ENCODE results near the gene CPNE8. TPM values are rescaled to one million over a fixed set of nuclear protein-coding genes. Genes with fewer than 3 reads are reported as not detected.

The CPNE8 gene
- total and polyA plus RNA-seq, 4 donors, result 5.8 to 40.2 (median 20.3) TPM

- Histone ChIP-seq H3K9me3 (ENCODE audit: control insufficient read depth, low read length) (no peaks in the 10 kb centered on the region), H3K4me1 (ENCODE audit: control insufficient read depth in 1 of 2, insufficient read depth in 2 of 2, low read length in 2 of 2) (no peaks in the 10 kb centered on the region), H3K4me3 (ENCODE audit: low read length in 2 of 2) (peak overlapping the region; percentile 34 to 42), H3K27me3 (ENCODE audit: control insufficient read depth in 1 of 2, insufficient read depth in 2 of 2, low read length in 1 of 2) (no peaks in the 10 kb centered on the region), H3K27ac (ENCODE audit: low read depth in 1 of 2, low read length in 2 of 2) (peak overlapping the region; percentile 33 to 70), H3K36me3 (ENCODE audit: control insufficient read depth in 1 of 2, insufficient read depth in 2 of 2, low read length in 1 of 2) (no peaks in the 10 kb centered on the region)
- WGBS, 2 donors, result 18 to 20% methylated on average over 49 of the region's 49 CpGs
- intact Hi-C loops (cut with DNase I), result no loop called here
- ATAC-seq (ENCODE audit: low FRiP score) (peak; percentile 88), DNase-seq (peak; percentile 95)
These were observed 583 bp downstream of the CPNE8 start for GRCh38 chr12:38904537-38905479.

DNA sequence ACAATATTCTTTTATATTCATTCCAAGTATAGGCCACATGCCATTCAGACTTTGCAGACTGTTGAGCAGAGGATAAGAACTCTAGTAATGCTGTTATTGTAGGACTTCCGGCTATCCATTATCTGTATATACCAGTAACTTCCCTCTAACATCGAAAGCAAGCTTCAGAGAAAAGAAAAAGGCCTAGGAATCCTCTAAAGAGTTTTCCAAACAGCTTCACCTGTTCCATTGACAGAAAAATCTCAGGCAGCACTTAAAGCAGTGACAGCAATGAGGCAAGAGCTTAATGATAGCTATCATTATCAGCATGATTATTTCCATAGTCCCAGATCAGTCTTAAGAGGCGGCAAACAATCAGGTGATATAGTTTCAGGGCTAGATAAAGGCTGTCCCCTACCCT lies 1.8 kb downstream of the CPNE8 start:
- no peak overlapping the region for H3K27ac ChIP-seq (ENCODE audit: low read depth in 1 of 2, low read length in 2 of 2)
- H3K36me3 ChIP-seq (ENCODE audit: control insufficient read depth in 1 of 2, insufficient read depth in 2 of 2, low read length in 1 of 2), result no peaks in the 10 kb centered on the region
- no peak overlapping the region for H3K4me3 ChIP-seq (ENCODE audit: low read length in 2 of 2)
- no peaks in the 10 kb centered on the region for H3K4me1 ChIP-seq (ENCODE audit: control insufficient read depth in 1 of 2, insufficient read depth in 2 of 2, low read length in 2 of 2)
- H3K9me3 ChIP-seq (ENCODE audit: control insufficient read depth, low read length), result no peaks in the 10 kb centered on the region
- DNase-seq (no peak), ATAC-seq (ENCODE audit: low FRiP score) (no peak)
- intact Hi-C loops (cut with DNase I), result no loop called here
- 69 to 70% methylated on average over 3 of the region's 3 CpGs for whole genome bisulfite sequencing, 2 donors
- no peaks in the 10 kb centered on the region for H3K27me3 ChIP-seq (ENCODE audit: control insufficient read depth in 1 of 2, insufficient read depth in 2 of 2, low read length in 1 of 2)

DNA sequence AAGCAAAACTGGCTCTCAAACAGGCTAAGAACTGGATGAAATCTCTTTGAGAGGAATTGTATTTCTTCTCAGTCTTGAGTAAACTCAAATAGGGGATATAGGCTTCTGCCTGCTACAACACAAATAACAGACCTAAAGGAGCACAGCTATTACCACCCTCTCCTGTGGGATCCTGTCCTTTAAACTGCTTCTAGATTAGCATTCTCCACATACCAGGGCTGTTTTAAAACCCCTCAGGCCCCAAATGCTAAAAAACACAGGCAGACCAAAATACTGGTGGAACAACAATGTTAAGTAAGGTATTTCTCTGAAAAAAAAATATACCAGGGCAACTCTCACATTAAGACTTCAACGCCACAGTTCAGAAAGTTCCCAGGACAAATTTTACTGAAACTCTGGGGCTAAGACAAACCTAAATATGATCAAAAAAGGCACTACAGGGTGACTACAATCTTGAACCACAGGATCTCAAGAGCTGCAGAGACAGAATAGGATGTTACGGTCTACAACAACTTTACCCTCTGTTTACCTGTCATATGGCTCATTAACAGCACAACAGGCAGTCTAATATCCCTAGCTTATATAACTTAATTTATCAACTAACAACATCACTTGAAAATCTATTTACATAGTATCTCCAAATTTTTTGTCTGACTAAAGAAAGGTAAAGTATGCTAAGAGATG lies 7.2 kb downstream of the CPNE8 start:
- Histone ChIP-seq H3K4me1 (ENCODE audit: control insufficient read depth in 1 of 2, insufficient read depth in 2 of 2, low read length in 2 of 2) (peaks cover 0 to 2% of the 10 kb centered on the region in 2 donors), H3K27me3 (ENCODE audit: control insufficient read depth in 1 of 2, insufficient read depth in 2 of 2, low read length in 1 of 2) (no peaks in the 10 kb centered on the region), H3K4me3 (ENCODE audit: low read length in 2 of 2) (no peak overlapping the region), H3K27ac (ENCODE audit: low read depth in 1 of 2, low read length in 2 of 2) (no peak overlapping the region), H3K36me3 (ENCODE audit: control insufficient read depth in 1 of 2, insufficient read depth in 2 of 2, low read length in 1 of 2) (no peaks in the 10 kb centered on the region), H3K9me3 (ENCODE audit: control insufficient read depth, low read length) (no peaks in the 10 kb centered on the region)
- no peak for ATAC-seq (ENCODE audit: low FRiP score)
- no peak for DNase-seq
- intact Hi-C loops (cut with DNase I), result no loop called here
- WGBS, 2 donors, result 67 to 72% methylated on average over 2 of the region's 2 CpGs

GRCh38 chr12:38895446-38895845 lies 9.9 kb downstream of the CPNE8 start:
- WGBS, 2 donors, result 89 to 97% methylated on average over 1 of the region's 1 CpG
- ATAC-seq (ENCODE audit: low FRiP score), result no peak

DNA sequence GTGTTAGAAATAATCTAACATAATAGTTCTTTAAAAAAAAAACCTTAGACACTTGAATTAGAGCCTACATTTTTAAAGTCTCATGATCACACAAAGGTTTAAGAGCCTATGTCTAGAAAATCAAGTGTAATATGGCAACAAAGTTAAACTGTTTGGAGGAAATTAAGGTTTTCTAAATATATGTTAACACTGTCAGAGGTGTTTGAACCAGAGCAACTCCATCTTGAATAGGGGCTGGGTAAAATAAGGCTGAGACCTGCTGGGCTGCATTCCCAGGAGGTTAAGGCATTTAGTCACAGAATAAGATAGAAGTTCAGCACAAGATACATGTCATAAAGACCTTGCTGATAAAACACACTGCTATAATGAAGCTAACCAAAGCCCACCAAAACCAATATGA lies 12.4 kb downstream of the CPNE8 start:
- Histone ChIP-seq H3K4me3 (ENCODE audit: low read length in 2 of 2) (no peak overlapping the region), H3K9me3 (ENCODE audit: control insufficient read depth, low read length) (no peaks in the 10 kb centered on the region), H3K27ac (ENCODE audit: low read depth in 1 of 2, low read length in 2 of 2) (no peak overlapping the region), H3K27me3 (ENCODE audit: control insufficient read depth in 1 of 2, insufficient read depth in 2 of 2, low read length in 1 of 2) (no peaks in the 10 kb centered on the region), H3K36me3 (ENCODE audit: control insufficient read depth in 1 of 2, insufficient read depth in 2 of 2, low read length in 1 of 2) (no peaks in the 10 kb centered on the region), H3K4me1 (ENCODE audit: control insufficient read depth in 1 of 2, insufficient read depth in 2 of 2, low read length in 2 of 2) (peaks cover 0 to 2% of the 10 kb centered on the region in 2 donors)
- no peak for DNase-seq
- intact Hi-C loops (cut with DNase I), result no loop called here
- no peak for ATAC-seq (ENCODE audit: low FRiP score)

More at GRCh38 chr12:38895446-38895845, 9.9 kb downstream of the CPNE8 start:
- peaks cover 0 to 2% of the 10 kb centered on the region in 2 donors for H3K4me1 ChIP-seq (ENCODE audit: control insufficient read depth in 1 of 2, insufficient read depth in 2 of 2, low read length in 2 of 2)
- H3K27ac ChIP-seq (ENCODE audit: low read depth in 1 of 2, low read length in 2 of 2), result no peak overlapping the region
- no peaks in the 10 kb centered on the region for H3K27me3 ChIP-seq (ENCODE audit: control insufficient read depth in 1 of 2, insufficient read depth in 2 of 2, low read length in 1 of 2)
- no peak for DNase-seq
- no peaks in the 10 kb centered on the region for H3K9me3 ChIP-seq (ENCODE audit: control insufficient read depth, low read length)
- H3K36me3 ChIP-seq (ENCODE audit: control insufficient read depth in 1 of 2, insufficient read depth in 2 of 2, low read length in 1 of 2), result no peaks in the 10 kb centered on the region
- no peak overlapping the region for H3K4me3 ChIP-seq (ENCODE audit: low read length in 2 of 2)
- intact Hi-C loops (cut with DNase I), result no loop called here

DNA sequence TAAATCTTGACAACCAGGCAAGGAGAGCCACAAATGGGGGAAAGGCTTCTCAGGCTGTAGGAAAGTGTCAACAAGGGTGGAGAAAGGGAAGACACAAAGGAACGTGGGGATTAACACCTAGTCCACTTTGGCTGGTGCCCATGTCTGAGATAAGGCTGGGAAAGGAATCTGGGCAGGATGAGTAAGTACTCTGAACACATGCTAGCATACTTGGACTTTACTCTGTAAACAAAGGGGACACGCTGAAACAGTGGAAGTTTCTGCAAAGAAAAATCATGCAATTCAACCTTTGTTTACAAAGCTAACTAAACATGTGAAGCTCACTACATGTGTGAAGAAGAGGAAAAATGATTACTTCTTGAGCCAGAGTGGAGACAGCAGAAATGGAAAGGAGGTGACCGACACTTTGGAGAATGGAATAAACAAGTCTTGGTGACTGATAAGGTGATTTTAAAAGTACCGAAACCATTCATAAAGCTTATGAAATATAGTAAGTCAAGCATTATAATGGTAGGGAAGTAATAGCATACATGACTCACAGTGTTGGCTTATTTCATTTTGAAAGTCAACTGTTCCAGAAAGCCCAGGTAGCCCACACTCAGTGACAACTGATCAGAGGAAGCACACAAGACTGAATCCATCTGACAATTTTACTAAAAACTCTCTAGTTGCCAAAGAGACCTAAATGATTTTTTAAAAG lies 13.2 kb downstream of the CPNE8 start:
- H3K4me1 ChIP-seq (ENCODE audit: control insufficient read depth in 1 of 2, insufficient read depth in 2 of 2, low read length in 2 of 2), result peaks cover 2% of the 10 kb centered on the region in 2 donors
- no peak overlapping the region for H3K27ac ChIP-seq (ENCODE audit: low read depth in 1 of 2, low read length in 2 of 2)
- WGBS, 2 donors, result 65 to 68% methylated on average over 4 of the region's 4 CpGs
- no peak for ATAC-seq (ENCODE audit: low FRiP score)
- no peaks in the 10 kb centered on the region for H3K9me3 ChIP-seq (ENCODE audit: control insufficient read depth, low read length)
- no peak for DNase-seq
- intact Hi-C loops (cut with DNase I), result no loop called here
- no peak overlapping the region for H3K4me3 ChIP-seq (ENCODE audit: low read length in 2 of 2)
- H3K27me3 ChIP-seq (ENCODE audit: control insufficient read depth in 1 of 2, insufficient read depth in 2 of 2, low read length in 1 of 2), result no peaks in the 10 kb centered on the region
- H3K36me3 ChIP-seq (ENCODE audit: control insufficient read depth in 1 of 2, insufficient read depth in 2 of 2, low read length in 1 of 2), result no peaks in the 10 kb centered on the region

- intact Hi-C loops (cut with DNase I), result no loop called here
- DNase-seq (no peak), ATAC-seq (ENCODE audit: low FRiP score) (no peak)
- WGBS, 2 donors, result 86 to 93% methylated on average over 1 of the region's 1 CpG
- Histone ChIP-seq H3K4me1 (ENCODE audit: control insufficient read depth in 1 of 2, insufficient read depth in 2 of 2, low read length in 2 of 2) (peaks cover 0 to 2% of the 10 kb centered on the region in 2 donors), H3K27me3 (ENCODE audit: control insufficient read depth in 1 of 2, insufficient read depth in 2 of 2, low read length in 1 of 2) (no peaks in the 10 kb centered on the region), H3K27ac (ENCODE audit: low read depth in 1 of 2, low read length in 2 of 2) (no peak overlapping the region), H3K4me3 (ENCODE audit: low read length in 2 of 2) (no peak overlapping the region), H3K36me3 (ENCODE audit: control insufficient read depth in 1 of 2, insufficient read depth in 2 of 2, low read length in 1 of 2) (no peaks in the 10 kb centered on the region), H3K9me3 (ENCODE audit: control insufficient read depth, low read length) (no peaks in the 10 kb centered on the region)
These were observed 15.1 kb downstream of the CPNE8 start for GRCh38 chr12:38890102-38890855.

GRCh38 chr12:38889297-38889815 lies 16.0 kb downstream of the CPNE8 start:
- Histone ChIP-seq H3K4me1 (ENCODE audit: control insufficient read depth in 1 of 2, insufficient read depth in 2 of 2, low read length in 2 of 2) (peaks cover 0 to 2% of the 10 kb centered on the region in 2 donors), H3K4me3 (ENCODE audit: low read length in 2 of 2) (no peak overlapping the region), H3K27ac (ENCODE audit: low read depth in 1 of 2, low read length in 2 of 2) (no peak overlapping the region), H3K9me3 (ENCODE audit: control insufficient read depth, low read length) (no peaks in the 10 kb centered on the region), H3K27me3 (ENCODE audit: control insufficient read depth in 1 of 2, insufficient read depth in 2 of 2, low read length in 1 of 2) (no peaks in the 10 kb centered on the region), H3K36me3 (ENCODE audit: control insufficient read depth in 1 of 2, insufficient read depth in 2 of 2, low read length in 1 of 2) (no peaks in the 10 kb centered on the region)
- DNase-seq, result no peak
- intact Hi-C loops (cut with DNase I), result no loop called here
- no peak for ATAC-seq (ENCODE audit: low FRiP score)
- 93 to 96% methylated on average over 5 of the region's 5 CpGs for WGBS, 2 donors
